Measurements from ENCODE around the gene MTPN.

- TF ChIP-seq FOXP2 (optimal IDR thresholded peaks at IDR 0.05; ENCODE audit: control extremely low read depth, extremely low read length, insufficient read depth) (no peak), POLR2AphosphoS5 (IDR thresholded peaks at IDR 0.05; ENCODE audit: borderline replicate concordance, low read depth, low read length) (no peak)
Observed at GRCh38 chr7:135991322-135991721, 14.2 kb upstream of the MTPN start.
